Fibroblast of lung (primary cell): ENCODE measurements around the gene C19orf67. TPM values are rescaled to one million over a fixed set of nuclear protein-coding genes. Genes with fewer than 3 reads are reported as not detected.

Source experiments
- DNase-seq, 2 donors: peaks; one replicate each; pipeline versions ENCODE4 v3.0.0 to v3.0.0-alpha.2; 2010; ENCODE audit warnings: low read depth in 2 of 2
- H2AFZ ChIP-seq: 2 replicates; pipeline ENCODE4 v1.5.1; 2012; ENCODE audit warnings: low read length, control low read depth, inconsistent platforms
- H3K27ac ChIP-seq: 2 replicates; pipeline ENCODE4 v1.5.1; 2011; ENCODE audit warnings: low read length, control low read depth; ENCODE audit not compliant: insufficient read depth
- H3K27me3 ChIP-seq: 2 replicates; pipeline ENCODE4 v1.5.1; 2011; ENCODE audit warnings: mild to moderate bottlenecking, low read length; ENCODE audit not compliant: control insufficient read depth, insufficient read depth
- H3K36me3 ChIP-seq: 2 replicates; pipeline ENCODE4 v1.5.1; 2011; ENCODE audit warnings: low read length; ENCODE audit not compliant: control insufficient read depth, insufficient read depth
- H3K4me1 ChIP-seq: 2 replicates; pipeline ENCODE4 v1.5.1; 2011; ENCODE audit warnings: low read length; ENCODE audit not compliant: control insufficient read depth, insufficient read depth; ENCODE audit errors: extremely low read depth
- H3K4me2 ChIP-seq: 2 replicates; pipeline ENCODE4 v1.5.1; 2011; ENCODE audit warnings: low read length, control low read depth; ENCODE audit not compliant: insufficient read depth; ENCODE audit errors: extremely low read depth
- H3K4me3 ChIP-seq, 4 experiments: fragments of 200-600 bp in 1 of 4; sonication (generic) in 1 of 4; replicated peaks in 1 of 4; 2 replicates each; pipeline ENCODE4 v1.5.1; 2011 to 2016; ENCODE audit warnings: low read length in 4 of 4, low read depth in 3 of 4, mild to moderate bottlenecking in 3 of 4, control low read depth in 2 of 4, inconsistent platforms in 1 of 4, mixed read lengths in 1 of 4; ENCODE audit not compliant: insufficient read depth in 1 of 4; ENCODE audit errors: control extremely low read depth in 1 of 4
- H3K79me2 ChIP-seq: 2 replicates; pipeline ENCODE4 v1.5.1; 2012; ENCODE audit warnings: mild to moderate bottlenecking, low read length, inconsistent platforms; ENCODE audit not compliant: control insufficient read depth, insufficient read depth
- H3K9ac ChIP-seq: 2 replicates; pipeline ENCODE4 v1.5.1; 2011; ENCODE audit warnings: mild to moderate bottlenecking, low read length, control low read depth; ENCODE audit not compliant: insufficient read depth
- H3K9me3 ChIP-seq: 2 replicates; pipeline ENCODE4 v1.5.1; 2012; ENCODE audit warnings: low read depth, low read length; ENCODE audit not compliant: control insufficient read depth, insufficient read depth
- H4K20me1 ChIP-seq: 2 replicates; pipeline ENCODE4 v1.5.1; 2011; ENCODE audit warnings: low read length; ENCODE audit not compliant: control insufficient read depth, insufficient read depth; ENCODE audit errors: extremely low read depth
- CTCF ChIP-seq, 2 donors: IDR thresholded peaks in 1 of 2; conservative IDR thresholded peaks in 1 of 2; 1 replicate in 1 of 2; 2 replicates in 1 of 2; pipeline ENCODE4 v1.5.1; 2011 to 2012; ENCODE audit warnings: low read length in 2 of 2, control low read depth in 1 of 2, inconsistent platforms in 1 of 2, low read depth in 1 of 2, mild to moderate bottlenecking in 1 of 2
- EZH2 ChIP-seq: IDR thresholded peaks from 2 replicates; pipeline ENCODE4 v1.5.1; 2012; ENCODE audit warnings: low read length, control low read depth, mild to moderate bottlenecking; ENCODE audit errors: missing control alignments
- polyA plus RNA-seq, 2 donors: library from polyadenylated mRNA; depleted of rRNA in 1 of 2; stranded (reverse) in 1 of 2; unstranded in 1 of 2; fragments of >200 nt; gene quantifications; 2 replicates each; pipeline ENCODE4 v1.2.1, GENCODE V29; 2011 to 2012; ENCODE audit warnings: missing spikeins in 1 of 2
- total RNA-seq: library from RNA; depleted of rRNA; stranded (reverse); fragments of >200 nt; gene quantifications from 2 replicates; pipeline ENCODE4 v1.2.1, GENCODE V29; 2014

C19orf67 gene
- total and polyA plus RNA-seq, 2 donors (not counting 1 experiment from before 2014, with no cell fraction given) = not detected

GRCh38 chr19:14058182-14059092 is 27.1 kb downstream of the C19orf67 start:
- Histone ChIP-seq H3K9me3 (no peaks in the 10 kb centered on the region), H2AFZ (no peak overlapping the region), H4K20me1 (no peaks in the 10 kb centered on the region), H3K79me2 (no peaks in the 10 kb centered on the region), H3K27me3 (peaks cover 5% of the 10 kb centered on the region), H3K4me3 (peak overlapping the region in 2 of 4 experiments; percentile 0 to 51), H3K4me2 (peak overlapping the region; percentile 54), H3K27ac (no peak overlapping the region), H3K4me1 (no peaks in the 10 kb centered on the region), H3K9ac (no peak overlapping the region), H3K36me3 (no peaks in the 10 kb centered on the region)
- no peak for TF ChIP-seq CTCF (conservative IDR thresholded peaks at IDR 0.05 in 1 of 2, IDR thresholded peaks at IDR 0.05 in 1 of 2; ENCODE audit: low read depth in 1 of 2, low read length in 2 of 2)
- no peak for TF ChIP-seq EZH2
- no peak for DNase-seq

GRCh38 chr19:14056741-14057356 is 28.7 kb downstream of the C19orf67 start:
- DNase-seq = no peak
- Histone ChIP-seq H4K20me1 (no peaks in the 10 kb centered on the region), H3K9me3 (no peaks in the 10 kb centered on the region), H3K4me2 (peak overlapping the region; percentile 35), H3K36me3 (no peaks in the 10 kb centered on the region), H2AFZ (no peak overlapping the region), H3K27me3 (peaks cover 5% of the 10 kb centered on the region), H3K27ac (no peak overlapping the region), H3K4me1 (no peaks in the 10 kb centered on the region), H3K79me2 (no peaks in the 10 kb centered on the region), H3K9ac (no peak overlapping the region), H3K4me3 (peak overlapping the region in 1 of 4 experiments; percentile 51)
- no peak for TF ChIP-seq EZH2
- TF ChIP-seq CTCF (conservative IDR thresholded peaks at IDR 0.05 in 1 of 2, IDR thresholded peaks at IDR 0.05 in 1 of 2; ENCODE audit: low read depth in 1 of 2, low read length in 2 of 2) = no peak

- H3K9ac ChIP-seq = no peak overlapping the region
- H3K27ac ChIP-seq = no peak overlapping the region
- no peaks in the 10 kb centered on the region for H3K9me3 ChIP-seq
- H4K20me1 ChIP-seq = no peaks in the 10 kb centered on the region
- H3K79me2 ChIP-seq = no peaks in the 10 kb centered on the region
- TF ChIP-seq CTCF (conservative IDR thresholded peaks at IDR 0.05 in 1 of 2, IDR thresholded peaks at IDR 0.05 in 1 of 2; ENCODE audit: low read depth in 1 of 2, low read length in 2 of 2) (no peak), EZH2 (no peak)
- no peaks in the 10 kb centered on the region for H3K4me1 ChIP-seq
- H3K4me3 ChIP-seq = no peak overlapping the region
- H3K4me2 ChIP-seq = no peak overlapping the region
- H2AFZ ChIP-seq = no peak overlapping the region
- peaks cover 5% of the 10 kb centered on the region for H3K27me3 ChIP-seq
- H3K36me3 ChIP-seq = no peaks in the 10 kb centered on the region
- DNase-seq = no peak
Observed at GRCh38 chr19:14056069-14056666, 29.4 kb downstream of the C19orf67 start.
